Lung microvascular endothelial cell (primary cell): Measurements from ENCODE around the gene DPF1. TPM values are rescaled to one million over a fixed set of nuclear protein-coding genes. Genes with fewer than 3 reads are reported as not detected.
"Not testable (repeated sequence)": the region's sequence is repeated elsewhere in the genome, so short reads cannot be mapped to it uniquely, and the experiment has no call there.

ENCODE experiments used
- DNase-seq, 2 donors: peaks; one replicate each; pipeline versions ENCODE4 v3.0.0 to v3.0.0-alpha.2; 2010; ENCODE audit warnings: low read depth in 2 of 2
- total RNA-seq: library from RNA; depleted of rRNA; stranded (reverse); fragments of >200 nt; gene quantifications from 2 replicates; pipeline ENCODE4 v1.2.1, GENCODE V29; 2014

Gene DPF1
- under 0.01 and 0.22 TPM in 2 replicates for total RNA-seq

DNA sequence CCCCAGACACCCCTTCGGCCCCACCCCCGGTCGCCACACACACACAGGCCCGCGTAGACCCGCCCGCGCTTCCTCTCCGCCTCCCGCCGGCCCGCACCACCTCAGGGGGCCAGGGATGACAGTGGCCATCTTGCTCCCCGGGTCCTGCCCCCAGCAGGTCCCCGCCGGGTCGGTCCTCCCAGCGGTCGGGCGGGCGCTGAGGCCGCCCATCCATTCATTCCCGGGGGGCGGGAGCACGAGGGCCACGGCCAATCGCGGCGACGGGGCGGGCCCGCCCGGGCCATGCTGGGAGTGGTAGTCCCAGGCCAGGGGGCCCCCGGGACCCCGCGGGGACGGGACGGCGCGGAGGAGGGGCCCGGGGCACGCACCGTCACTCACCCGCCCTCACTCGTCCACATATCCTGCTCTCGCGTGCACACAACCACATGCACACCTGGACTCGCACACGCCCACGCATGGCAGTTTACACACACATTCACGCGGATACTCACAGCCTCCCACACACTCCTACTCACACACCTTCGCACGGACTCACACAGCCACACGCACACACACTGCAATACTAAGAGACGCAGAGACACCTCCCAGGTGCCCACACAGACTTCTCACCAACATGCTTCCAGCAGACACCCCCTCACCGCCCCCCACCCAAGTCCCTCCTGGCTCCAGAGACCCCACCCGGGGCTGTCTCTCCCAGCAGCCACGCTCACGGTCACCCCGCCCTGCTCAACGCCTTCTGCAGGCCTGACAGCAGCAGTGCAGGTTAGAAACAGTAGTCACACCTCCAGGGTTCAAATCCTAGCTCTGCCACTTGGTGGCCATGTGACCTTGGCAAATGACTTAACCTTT lies at the start of gene DPF1:
Gene DPF1, minus strand, starts transcription at position 209 of the 849 bp plus-strand sequence. Its CDS starts 80 bp downstream, at position 129.
- peak; percentile 56 to 60 for DNase-seq

DNA sequence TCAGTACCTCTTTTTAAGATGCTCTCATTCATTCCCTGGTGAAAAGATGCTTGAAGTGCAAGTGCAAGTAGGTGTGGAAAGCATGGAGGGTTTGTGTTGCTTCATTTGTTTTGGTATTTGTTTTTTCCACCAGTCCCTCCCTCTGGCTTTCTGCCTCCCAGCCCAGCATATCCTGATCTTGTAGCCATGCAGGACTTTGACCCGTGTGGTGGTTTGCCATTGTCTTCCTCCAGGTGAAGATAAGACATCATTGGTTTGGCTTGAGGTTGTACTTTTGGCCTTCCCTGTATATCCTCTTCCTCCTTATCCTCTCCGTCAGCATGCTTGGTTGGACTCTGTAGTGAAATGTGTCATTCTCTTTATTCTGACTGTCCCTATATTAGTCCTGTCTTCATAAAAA lies 49.5 kb upstream of the DPF1 start:
- DNase-seq, result no peak

DNA sequence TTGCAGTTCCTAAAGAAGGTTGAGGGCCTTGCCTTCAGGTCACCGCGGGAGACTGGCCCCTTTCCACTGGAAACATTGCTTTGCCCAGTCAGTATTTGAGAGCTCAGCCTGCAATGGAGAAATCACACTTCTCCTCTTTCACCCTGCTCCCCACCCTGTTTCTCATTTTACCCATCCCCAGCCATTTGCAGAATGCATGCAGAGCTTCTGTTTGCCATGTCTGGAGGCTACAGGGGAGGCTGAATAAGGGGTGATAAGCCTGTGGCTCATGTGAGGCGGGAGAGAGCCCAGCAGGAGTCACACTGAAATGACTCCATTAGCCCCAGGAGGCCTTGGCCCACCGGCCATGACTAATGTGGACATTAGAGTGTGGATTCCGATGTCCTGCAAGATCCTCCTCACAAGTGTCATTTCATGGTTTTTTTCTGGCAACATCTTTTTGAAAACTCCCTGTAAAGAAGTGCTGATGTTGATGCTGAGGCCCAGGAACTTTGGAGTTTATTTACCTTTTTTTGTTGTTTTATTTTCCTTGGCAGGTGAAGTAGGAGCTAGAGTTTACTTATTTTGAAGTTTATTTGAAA lies 46.7 kb upstream of the DPF1 start:
- no peak for DNase-seq

DNA sequence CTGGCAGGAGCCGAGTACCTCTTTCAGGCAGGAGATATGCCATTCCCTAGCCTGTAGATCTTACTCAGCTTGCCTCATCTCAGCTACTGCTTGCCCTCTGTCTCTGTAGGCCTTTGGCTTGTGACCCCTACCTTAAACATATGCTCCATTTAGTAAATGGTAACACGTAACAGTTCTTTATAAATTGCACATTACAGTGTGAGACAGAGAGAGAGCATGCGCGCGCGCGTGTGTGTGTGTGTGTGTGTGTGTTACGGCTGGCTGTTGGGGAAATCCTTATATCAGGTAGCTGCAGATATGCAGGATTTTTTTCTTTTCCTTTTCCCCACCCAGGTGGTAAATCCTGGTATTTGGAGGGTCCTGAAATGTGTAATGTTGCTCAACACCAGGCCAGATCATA lies 44.5 kb upstream of the DPF1 start:
- DNase-seq, result no peak

DNA sequence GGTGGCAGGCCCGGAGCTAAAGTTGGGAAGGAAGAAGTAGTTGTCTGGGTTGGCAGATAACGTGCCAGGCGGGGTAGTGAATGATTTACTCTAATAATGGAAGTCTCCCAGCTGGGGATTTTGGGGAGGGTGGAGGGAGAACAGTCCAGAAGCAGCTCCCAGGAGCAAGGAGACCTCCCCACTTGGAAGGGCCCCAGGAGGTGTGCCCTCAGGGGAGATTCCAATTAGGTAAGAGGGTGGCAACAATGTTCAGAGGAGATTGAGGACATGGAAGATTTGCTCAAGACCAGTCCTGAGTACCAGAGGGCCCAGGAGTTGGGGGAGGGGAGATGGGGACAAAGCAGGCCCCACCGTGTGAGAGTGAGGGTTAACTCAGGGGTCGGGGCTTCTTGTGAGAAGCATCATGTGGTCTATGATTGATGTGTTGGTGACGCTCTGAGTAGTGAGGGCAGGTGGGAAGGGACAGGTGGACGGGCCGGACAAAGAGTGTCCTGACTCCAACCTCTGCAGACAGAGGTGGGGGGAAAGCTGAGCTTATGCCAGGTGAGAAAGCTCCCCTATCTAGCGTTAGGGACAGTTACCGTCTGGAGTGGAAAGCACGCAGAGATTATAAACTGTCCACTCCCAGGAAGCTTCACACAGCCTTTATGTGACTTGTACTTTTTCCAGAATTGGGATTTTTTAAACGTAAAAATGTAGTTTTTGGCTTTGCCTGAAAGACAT lies 43.9 kb upstream of the DPF1 start:
- DNase-seq, result no peak

DNA sequence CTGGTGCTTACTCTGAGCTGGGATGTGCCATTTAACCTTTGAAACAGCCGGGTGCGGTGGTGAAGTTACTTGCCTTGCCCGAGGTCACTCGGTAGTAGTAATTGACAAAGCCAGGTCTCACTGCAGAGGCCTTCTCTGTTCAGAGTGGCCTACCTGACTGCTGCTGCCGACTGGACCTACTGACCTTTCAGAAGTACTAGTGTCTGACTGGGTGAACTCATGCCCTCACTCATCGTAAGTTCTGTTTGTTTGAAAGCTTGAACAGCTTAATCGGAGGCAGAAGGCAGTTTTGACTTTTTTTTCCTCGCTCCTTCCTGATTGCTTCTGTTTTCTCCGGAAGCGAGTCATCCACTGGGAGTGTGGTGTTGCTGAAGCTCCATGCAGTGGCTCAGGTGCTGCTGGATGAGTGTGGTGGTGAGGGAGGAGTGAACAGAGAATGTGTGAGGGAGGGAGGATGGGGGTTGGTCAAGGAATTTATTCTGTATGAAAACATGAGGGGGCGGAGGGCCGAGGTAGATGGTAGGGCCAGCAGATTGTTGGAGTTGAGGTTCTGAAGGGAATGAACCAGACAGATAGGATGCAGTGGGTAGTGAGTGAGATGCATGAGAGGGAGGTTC lies 43.1 kb upstream of the DPF1 start:
- DNase-seq, result peak; percentile 51 to 55

DNA sequence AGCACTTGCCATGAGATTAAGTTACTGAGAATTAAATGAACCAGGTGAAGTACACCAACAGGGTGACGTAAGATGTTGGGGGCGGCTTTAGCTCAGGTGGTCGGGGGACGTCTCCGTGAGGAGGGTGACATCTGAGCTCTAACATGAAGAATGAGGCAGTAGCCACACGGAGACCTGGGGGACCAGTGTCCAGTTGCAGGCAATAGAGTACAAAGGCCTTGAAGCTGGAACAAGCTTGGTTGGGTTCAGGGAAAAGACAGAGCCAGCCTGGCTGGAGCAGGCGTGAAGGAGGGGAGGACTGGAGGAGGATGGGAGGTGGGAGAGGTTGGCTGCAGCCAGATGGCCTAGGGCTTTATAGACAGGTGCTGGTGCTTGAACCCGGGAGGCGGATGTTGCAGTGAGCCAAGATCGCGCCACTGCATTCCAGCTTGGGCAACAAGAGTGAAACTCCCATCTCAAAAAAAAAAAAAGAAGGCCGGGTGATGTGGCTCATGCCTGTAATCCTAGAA lies 42.0 kb upstream of the DPF1 start:
- no peak for DNase-seq

DNA sequence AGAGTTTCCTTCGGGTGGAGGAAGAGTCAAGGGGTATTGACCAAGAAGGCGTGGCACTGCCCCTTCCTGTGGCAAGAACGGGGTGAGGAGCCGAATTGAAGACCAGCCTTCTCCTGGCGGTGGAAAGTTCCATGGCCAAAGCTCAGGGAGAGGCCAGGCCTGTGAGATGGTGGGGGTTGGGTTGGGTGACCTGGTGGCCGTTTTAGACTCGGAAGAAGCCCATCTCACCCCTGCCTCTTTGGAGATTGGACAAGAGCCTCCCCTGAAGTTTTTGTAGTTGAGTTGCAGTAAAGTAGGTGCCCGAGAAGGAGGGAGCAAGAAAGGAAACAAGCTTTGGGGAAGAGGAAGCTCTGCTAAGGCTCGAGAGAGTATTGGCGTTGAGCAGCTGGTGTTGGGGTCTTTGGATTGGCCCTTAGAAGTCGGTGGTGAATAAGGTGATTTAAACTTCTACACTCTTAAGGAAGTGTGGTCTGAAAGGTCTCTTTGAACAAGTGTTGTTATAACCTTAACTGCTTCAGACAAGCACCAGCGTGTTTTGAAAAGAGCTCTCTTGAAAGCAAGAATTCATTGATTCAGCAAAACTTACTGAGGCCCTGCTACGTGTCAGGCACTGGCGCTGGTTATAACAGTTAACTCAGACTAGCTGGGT lies 41.3 kb upstream of the DPF1 start:
- no peak for DNase-seq

DNA sequence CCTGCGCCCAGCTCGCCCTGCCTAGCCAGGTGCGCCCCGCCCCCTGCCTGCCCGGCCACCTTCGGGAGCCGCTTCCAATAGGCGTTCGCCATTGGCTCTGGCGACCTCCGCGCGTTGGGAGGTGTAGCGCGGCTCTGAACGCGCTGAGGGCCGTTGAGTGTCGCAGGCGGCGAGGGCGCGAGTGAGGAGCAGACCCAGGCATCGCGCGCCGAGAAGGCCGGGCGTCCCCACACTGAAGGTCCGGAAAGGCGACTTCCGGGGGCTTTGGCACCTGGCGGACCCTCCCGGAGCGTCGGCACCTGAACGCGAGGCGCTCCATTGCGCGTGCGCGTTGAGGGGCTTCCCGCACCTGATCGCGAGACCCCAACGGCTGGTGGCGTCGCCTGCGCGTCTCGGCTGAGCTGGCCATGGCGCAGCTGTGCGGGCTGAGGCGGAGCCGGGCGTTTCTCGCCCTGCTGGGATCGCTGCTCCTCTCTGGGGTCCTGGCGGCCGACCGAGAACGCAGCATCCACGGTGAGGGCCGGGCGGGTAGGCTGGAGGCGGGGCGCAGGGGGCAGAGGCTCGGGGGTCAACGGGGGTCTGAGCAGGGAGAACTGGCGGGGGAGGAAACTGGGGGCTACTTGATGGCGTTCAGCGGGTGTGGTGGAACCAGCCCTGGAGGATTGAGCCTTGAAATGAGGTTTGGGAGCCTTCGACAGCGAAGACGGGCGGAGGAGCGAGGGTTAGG lies 40.6 kb upstream of the DPF1 start, which contains the start of gene SPINT2:
Gene SPINT2, plus strand, starts transcription at position 88 of the 727 bp plus-strand sequence. Its CDS starts 320 bp downstream, at position 408.
- peak in 1 of 2 donors; percentile 40 for DNase-seq

DNA sequence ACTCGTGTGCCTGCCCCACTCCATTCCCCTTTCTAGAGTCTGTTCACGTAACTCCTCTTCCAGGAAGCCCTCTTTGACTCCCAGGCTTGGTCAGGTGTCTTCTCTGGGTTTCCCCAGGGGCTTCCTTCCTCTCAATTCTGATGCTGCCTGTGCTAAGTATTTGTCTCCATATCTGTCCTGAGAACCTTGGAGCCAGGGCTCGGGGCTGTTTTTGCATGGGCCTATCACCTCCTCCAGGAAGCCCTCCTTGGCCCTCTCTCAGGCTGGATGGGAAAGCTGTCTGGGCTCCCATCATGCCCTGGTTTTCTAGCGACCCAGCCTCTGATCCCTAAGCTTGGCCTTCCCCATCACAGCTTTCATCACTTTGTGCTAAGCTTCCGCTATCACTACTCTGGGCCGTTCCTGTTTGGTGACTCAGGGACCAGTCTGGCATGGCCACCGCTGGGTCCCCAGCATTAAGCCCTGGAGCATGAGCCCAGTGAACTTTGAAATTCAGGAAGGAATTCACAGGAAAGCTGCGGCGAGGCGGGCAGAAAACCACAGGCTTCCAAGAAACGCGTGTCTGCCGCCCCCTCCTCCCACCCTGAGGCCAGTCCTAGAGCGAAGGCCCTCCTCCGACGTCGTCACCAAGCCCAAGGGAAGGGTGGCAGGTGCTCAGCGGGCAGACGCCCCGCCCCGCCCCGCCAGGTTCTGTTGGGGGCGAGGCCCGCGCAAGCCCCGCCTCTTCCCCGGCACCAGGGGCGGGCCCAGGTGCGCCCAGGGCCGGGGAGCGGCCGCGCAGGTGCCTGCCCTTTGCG lies 39.9 kb upstream of the DPF1 start:
- DNase-seq, result peak; percentile 21 to 70

DNA sequence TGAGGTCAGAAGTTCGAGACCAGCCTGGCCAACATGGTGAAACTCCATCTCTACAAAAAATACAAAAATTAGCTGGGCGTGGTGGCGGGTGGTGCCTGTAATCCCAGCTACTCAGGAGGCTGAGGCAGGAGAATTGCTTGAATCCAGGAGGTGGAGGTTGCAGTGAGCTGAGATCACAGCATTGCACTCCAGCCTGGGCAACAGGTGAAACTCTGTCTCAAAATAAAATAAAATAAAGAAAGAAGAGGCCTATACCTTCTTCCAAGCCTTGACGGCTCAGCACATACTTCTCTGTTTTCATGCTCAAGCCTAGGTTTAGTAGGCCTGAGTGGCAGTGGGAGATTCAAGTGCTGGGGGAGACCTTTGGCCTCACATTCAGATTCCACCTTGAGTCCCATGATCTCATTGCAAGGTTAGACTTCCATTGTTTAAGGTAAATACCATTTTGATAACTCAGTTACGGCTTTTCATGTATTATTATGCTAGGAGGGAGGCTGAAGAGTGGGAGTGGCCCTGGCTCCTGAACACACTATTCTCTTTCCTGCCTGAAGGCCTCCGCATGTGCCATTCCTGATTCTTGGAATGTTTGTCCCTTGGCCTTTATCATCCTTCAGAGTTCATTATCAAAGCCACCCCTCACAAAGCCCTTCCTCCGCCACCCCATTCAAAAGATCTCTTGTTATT lies 38.7 kb upstream of the DPF1 start:
- DNase-seq, result no peak

DNA sequence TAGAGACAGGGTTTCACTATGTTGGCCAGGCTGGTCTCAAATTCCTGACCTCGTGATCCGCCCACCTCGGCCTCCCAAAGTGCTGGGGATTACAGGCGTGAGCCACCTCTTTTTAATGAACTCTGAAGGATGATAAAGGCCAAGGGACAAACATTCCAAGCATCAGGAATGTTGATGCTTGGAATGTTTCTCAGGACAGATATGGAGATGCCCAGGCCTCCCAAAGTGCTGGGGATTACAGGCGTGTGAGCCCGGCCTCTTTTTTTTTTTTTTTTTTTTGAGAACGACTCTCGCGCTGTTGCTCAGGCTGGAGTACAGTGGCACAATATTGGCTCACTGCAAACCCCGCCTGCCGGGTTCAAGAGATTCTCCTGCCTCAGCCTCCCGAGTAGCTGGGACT lies 37.9 kb upstream of the DPF1 start:
- DNase-seq, result not testable (repeated sequence)

DNA sequence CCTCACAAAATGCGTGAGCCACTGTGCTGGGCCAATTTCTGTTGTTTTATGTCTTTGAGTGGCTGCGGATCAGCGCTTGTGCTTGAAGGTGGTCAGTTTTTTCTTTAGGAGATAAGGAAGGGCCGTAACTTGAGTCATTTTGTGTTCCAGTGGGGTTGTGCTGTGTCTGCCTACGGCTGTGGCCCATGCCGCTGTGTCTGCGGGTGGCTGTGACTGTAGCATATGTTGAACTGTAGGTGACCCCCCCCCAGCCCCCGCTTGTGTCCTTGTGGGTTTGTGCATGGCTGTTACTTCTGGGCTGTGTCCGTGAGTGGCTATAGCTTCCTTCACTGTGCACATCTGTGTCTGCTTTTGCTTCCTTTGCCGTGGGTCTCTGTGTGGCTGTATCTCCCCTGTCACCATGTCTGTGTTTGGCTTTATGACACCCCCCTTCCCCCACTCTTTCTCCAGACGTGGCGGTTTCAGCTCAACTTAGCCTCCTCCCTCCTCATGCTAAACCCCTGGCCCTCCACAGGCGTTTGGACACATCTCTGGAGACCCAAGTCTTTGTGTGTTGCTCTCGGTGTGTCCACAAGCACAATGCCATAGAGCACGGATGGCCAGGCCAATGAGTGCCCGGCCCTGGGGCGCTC lies 31.5 kb upstream of the DPF1 start:
- no peak for DNase-seq

DNA sequence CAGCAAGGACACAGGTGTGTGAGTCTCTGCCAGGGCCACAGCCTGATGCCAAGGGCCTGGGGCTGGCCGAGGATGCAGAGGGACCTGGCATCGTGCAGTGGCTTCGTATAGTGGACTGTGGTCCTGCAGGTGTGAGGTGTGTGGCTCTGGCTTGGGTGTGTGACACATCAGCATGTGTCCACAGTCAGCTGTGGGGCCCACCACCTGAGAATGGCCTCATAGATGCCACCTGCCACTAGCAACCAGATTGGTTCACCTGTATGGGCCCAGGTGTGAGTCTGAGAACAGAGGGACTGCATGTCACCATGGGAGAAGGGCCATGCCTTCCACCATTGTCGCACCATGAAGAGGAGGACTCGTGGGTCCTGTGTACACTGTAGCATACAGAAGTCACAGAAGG lies 29.8 kb upstream of the DPF1 start:
- DNase-seq, result no peak

DNA sequence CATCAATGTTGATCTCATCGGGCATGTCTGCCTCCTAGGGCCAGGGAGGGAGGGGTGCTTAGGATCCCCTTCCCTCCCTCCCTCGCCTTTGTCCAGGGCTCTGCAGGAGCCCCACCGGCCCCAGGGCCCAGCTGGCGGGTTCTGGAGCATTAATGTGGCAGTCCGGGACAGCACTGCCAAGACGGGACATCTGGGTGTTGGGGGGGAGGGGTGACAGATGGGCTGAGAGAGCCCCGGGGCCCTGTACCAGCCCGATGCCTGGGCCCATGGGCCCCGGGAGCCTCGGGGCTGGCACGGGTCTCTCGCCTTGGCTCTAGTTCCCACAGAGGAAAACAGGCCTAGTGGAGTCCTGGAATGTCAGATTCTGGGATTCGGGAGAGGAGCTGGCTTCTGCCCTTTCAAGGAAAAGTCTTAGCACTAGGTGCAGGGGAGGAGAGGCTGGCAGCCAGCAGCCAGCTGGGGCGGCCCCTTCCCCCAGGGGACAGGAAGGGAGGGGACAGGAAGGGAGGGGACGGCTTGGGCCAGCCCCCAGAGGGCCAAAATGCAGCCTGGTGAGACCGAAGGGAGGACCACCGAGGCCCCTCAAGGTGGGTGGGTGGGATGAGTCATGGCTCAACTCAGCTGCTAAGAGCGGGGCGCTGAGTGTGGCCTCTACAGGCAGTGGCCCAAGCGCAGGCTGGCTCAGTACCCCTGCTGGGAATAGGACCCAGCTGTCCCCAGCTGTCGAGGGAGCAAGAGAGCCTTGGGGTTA lies 29.1 kb upstream of the DPF1 start:
- DNase-seq, result no peak

DNA sequence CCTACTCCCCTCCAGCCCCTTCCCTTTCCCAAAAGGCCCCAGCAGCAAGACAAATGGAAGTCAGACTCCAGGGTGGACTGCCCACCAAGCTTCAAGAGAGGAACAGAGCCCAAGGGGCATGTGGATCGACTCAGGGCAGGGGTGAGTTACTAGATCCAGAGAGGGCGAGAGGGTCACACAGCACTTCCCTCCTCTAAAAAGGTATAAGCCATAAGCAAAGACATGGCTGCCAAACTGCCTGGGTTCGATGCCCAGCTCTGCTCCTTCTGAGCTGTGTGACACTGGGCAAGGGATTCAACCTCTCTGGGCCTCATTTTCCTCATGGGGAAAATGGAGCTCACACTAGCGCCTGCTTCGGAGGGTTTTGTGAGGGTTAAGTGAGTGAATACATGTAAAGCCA lies 28.4 kb upstream of the DPF1 start:
- DNase-seq, result no peak

DNA sequence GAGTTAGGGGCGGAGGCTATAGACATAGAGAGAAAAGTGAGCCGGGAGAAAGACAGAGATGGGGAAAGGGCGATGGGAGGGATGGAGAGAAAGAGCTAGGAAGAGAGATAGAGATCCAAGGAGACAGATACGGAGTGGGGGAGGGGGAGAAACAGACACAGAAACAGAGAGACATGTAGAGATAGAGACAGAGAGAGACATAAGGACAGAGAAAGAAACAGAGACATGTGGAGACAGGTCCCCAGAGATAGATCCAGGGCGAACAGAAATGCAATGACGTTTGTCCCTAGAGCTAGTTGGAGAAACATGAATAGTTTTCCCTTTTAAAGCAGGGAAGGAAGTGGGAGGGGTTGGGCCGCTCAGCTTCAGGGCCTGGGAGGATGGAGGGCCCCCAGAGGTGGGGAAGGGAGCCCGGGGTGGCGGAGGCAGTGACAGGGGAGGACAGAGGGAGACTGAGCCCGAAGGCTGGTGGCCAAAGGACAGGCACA lies 27.6 kb upstream of the DPF1 start:
- DNase-seq, result peak; percentile 27 to 50
